BE2C (cell line): ENCODE measurements around the gene CACNB4.

Experiments used
- DNase-seq: peaks from one replicate; pipeline ENCODE4 v3.0.0-alpha.2; 2020
- H3K27me3 ChIP-seq: fragments of 250-450 bp; sonication (Bioruptor Pico); 2 replicates; pipeline ENCODE4 v1.5.1; 2020; ENCODE audit warnings: mild to moderate bottlenecking
- H3K36me3 ChIP-seq: fragments of 250-450 bp; sonication (Bioruptor Pico); 2 replicates; pipeline ENCODE4 v1.5.1; 2020; ENCODE audit warnings: mild to moderate bottlenecking
- H3K4me1 ChIP-seq: fragments of 250-450 bp; sonication (Bioruptor Pico); 2 replicates; pipeline ENCODE4 v1.5.1; 2020
- H3K4me3 ChIP-seq: 2 replicates; pipeline ENCODE4 v1.5.1; 2011; ENCODE audit warnings: low read depth, low read length
- H3K9me3 ChIP-seq: fragments of 250-450 bp; sonication (Bioruptor Pico); 2 replicates; pipeline ENCODE4 v1.5.1; 2020
- CTCF ChIP-seq: IDR thresholded peaks from 2 replicates; pipeline ENCODE4 v1.5.1; 2012; ENCODE audit warnings: mild to moderate bottlenecking, low read depth, low read length

The CACNB4 gene

GRCh38 chr2:152062125-152063091 is 36.4 kb downstream of the CACNB4 start:
- DNase-seq = no peak
- Histone ChIP-seq H3K9me3 (no peaks in the 10 kb centered on the region), H3K27me3 (no peaks in the 10 kb centered on the region), H3K4me1 (no peaks in the 10 kb centered on the region), H3K4me3 (no peak overlapping the region), H3K36me3 (no peaks in the 10 kb centered on the region)
- no peak for TF ChIP-seq CTCF

GRCh38 chr2:152061383-152061782 is 37.5 kb downstream of the CACNB4 start:
- H3K4me3 ChIP-seq = no peak overlapping the region
- H3K4me1 ChIP-seq = no peaks in the 10 kb centered on the region
- H3K9me3 ChIP-seq = no peaks in the 10 kb centered on the region
- no peak for TF ChIP-seq CTCF
- no peak for DNase-seq
- H3K27me3 ChIP-seq = no peaks in the 10 kb centered on the region
- H3K36me3 ChIP-seq = no peaks in the 10 kb centered on the region

- no peaks in the 10 kb centered on the region for H3K27me3 ChIP-seq
- no peaks in the 10 kb centered on the region for H3K9me3 ChIP-seq
- H3K36me3 ChIP-seq = no peaks in the 10 kb centered on the region
- H3K4me1 ChIP-seq = no peaks in the 10 kb centered on the region
- TF ChIP-seq CTCF = no peak
- H3K4me3 ChIP-seq = no peak overlapping the region
- no peak for DNase-seq
Observed at GRCh38 chr2:152058655-152059054, 40.2 kb downstream of the CACNB4 start.

GRCh38 chr2:152056418-152056817 is 42.4 kb downstream of the CACNB4 start:
- no peaks in the 10 kb centered on the region for H3K4me1 ChIP-seq
- no peaks in the 10 kb centered on the region for H3K36me3 ChIP-seq
- H3K4me3 ChIP-seq = no peak overlapping the region
- TF ChIP-seq CTCF = no peak
- H3K27me3 ChIP-seq = no peaks in the 10 kb centered on the region
- DNase-seq = no peak
- H3K9me3 ChIP-seq = no peaks in the 10 kb centered on the region

GRCh38 chr2:152055366-152056108 is 43.3 kb downstream of the CACNB4 start:
- Histone ChIP-seq H3K36me3 (no peaks in the 10 kb centered on the region), H3K4me3 (no peak overlapping the region), H3K9me3 (no peaks in the 10 kb centered on the region), H3K4me1 (no peaks in the 10 kb centered on the region), H3K27me3 (no peaks in the 10 kb centered on the region)
- TF ChIP-seq CTCF = no peak
- DNase-seq = no peak

- Histone ChIP-seq H3K9me3 (no peaks in the 10 kb centered on the region), H3K27me3 (no peaks in the 10 kb centered on the region), H3K4me3 (no peak overlapping the region), H3K4me1 (no peaks in the 10 kb centered on the region), H3K36me3 (no peaks in the 10 kb centered on the region)
- no peak for TF ChIP-seq CTCF
- no peak for DNase-seq
Observed at GRCh38 chr2:152054593-152054992, 44.3 kb downstream of the CACNB4 start.
